HepG2 (cell line): ENCODE results near the gene ST8SIA4. TPM values are rescaled to one million over a fixed set of nuclear protein-coding genes. Genes with fewer than 3 reads are reported as not detected.

Source experiments
- ATAC-seq: fragments of 200-7000 bp; cut with Tn5 transposase; 3 replicates; pipeline ENCODE4 v1.9.1; 2020; ENCODE audit warnings: mild to moderate bottlenecking, moderate library complexity
- BruUV-seq: library from RNA; stranded (reverse); fragments of 400-500 nt; replicated peaks from 2 replicates; lab custom pipeline; 2021; lab: Mats Ljungman, UMichigan
- CTCF ChIA-PET: fragments of 300-600 bp; formaldehyde crosslinking; extraction: SDS; loops from one replicate; lab custom pipeline; 2021; ENCODE audit warnings: low total read pairs, inconsistent platforms, low intra/inter-chr PET ratio; lab: Yijun Ruan, JAX
- POLR2A ChIA-PET: fragments of 350-600 bp; sonication (Branson Sonifier 250); formaldehyde crosslinking; loops from one replicate; lab custom pipeline; 2020; ENCODE audit warnings: antibody characterized with exemption, inconsistent platforms; lab: Yijun Ruan, JAX
- DNase-seq: peaks from one replicate; pipeline ENCODE4 v3.0.0-alpha.2; 2015; ENCODE audit warnings: low spot score
- FAIRE-seq: peaks from 3 replicates; lab custom pipeline; 2011; peaks lifted over from hg19 to GRCh38; lab: Jason Lieb, UNC
- H2AFZ ChIP-seq: one replicate; pipeline ENCODE4 v1.6.1; 2011; ENCODE audit warnings: low read length, inconsistent platforms
- H3K27ac ChIP-seq: fragments of 300-600 bp; 3 replicates; pipeline ENCODE4 v1.8.0; 2011; ENCODE audit warnings: mixed run types, mild to moderate bottlenecking, mixed read lengths, low read length, inconsistent platforms; ENCODE audit not compliant: insufficient read depth; ENCODE audit errors: extremely low read length
- H3K27me3 ChIP-seq, 2 experiments: fragments of 200-600 bp in 1 of 2; 2 replicates in 1 of 2; 3 replicates in 1 of 2; pipeline versions ENCODE4 v1.6.0 to v1.8.0; 2011; ENCODE audit warnings: low read length in 2 of 2, mild to moderate bottlenecking in 2 of 2, moderate library complexity in 2 of 2, inconsistent platforms in 1 of 2; ENCODE audit not compliant: insufficient read depth in 2 of 2, control insufficient read depth in 1 of 2
- H3K36me3 ChIP-seq, 2 experiments: fragments of 200-600 bp in 1 of 2; replicated peaks in 1 of 2; 2 replicates in 1 of 2; 3 replicates in 1 of 2; pipeline versions ENCODE4 v1.5.1 to v1.8.0; 2011; ENCODE audit warnings: low read length in 2 of 2, inconsistent platforms in 1 of 2; ENCODE audit not compliant: insufficient read depth in 2 of 2, control insufficient read depth in 1 of 2
- H3K4me1 ChIP-seq: 2 replicates; pipeline ENCODE4 v1.5.1; 2012; ENCODE audit warnings: low read length, inconsistent platforms; ENCODE audit not compliant: insufficient read depth
- H3K4me2 ChIP-seq: 2 replicates; pipeline ENCODE4 v1.6.0; 2011; ENCODE audit warnings: low read depth, low read length, inconsistent platforms
- H3K4me3 ChIP-seq, 3 experiments: fragments of 200-600 bp in 1 of 3; sonication (generic), shearing (Covaris generic) in 1 of 3; replicated peaks in 1 of 3; 2 replicates each; pipeline ENCODE4 v1.5.1; 2011 to 2016; ENCODE audit warnings: low read length in 3 of 3, inconsistent platforms in 2 of 3, low read depth in 2 of 3, mild to moderate bottlenecking in 2 of 3, control low read depth in 1 of 3, mixed read lengths in 1 of 3; ENCODE audit not compliant: insufficient read depth in 1 of 3
- H3K79me2 ChIP-seq: one replicate; pipeline ENCODE4 v1.6.1; 2011; ENCODE audit warnings: low read length, inconsistent platforms; ENCODE audit not compliant: insufficient read depth
- H3K9ac ChIP-seq: 2 replicates; pipeline ENCODE4 v1.6.0; 2011; ENCODE audit warnings: mild to moderate bottlenecking, low read depth, low read length, inconsistent platforms; ENCODE audit not compliant: insufficient read depth
- H3K9me3 ChIP-seq: 2 replicates; pipeline ENCODE4 v1.5.1; 2012; ENCODE audit warnings: mild to moderate bottlenecking, low read length
- H4K20me1 ChIP-seq: 2 replicates; pipeline ENCODE4 v1.6.0; 2011; ENCODE audit warnings: inconsistent platforms, mild to moderate bottlenecking, low read length, moderate library complexity; ENCODE audit not compliant: insufficient read depth
- CCDC6 ChIP-seq: sonication (generic); formaldehyde crosslinking; IDR thresholded peaks from 2 replicates; pipeline ENCODE4 v1.8.1; 2022; ENCODE audit warnings: mild to moderate bottlenecking, missing genetic modification reagents, moderate library complexity
- CREB1 ChIP-seq, 2 experiments: fragments of 450-650 bp in 1 of 2; IDR thresholded peaks; 2 replicates each; pipeline ENCODE4 v1.6.1; 2016 to 2017; ENCODE audit warnings: control low read depth in 1 of 2, mild to moderate bottlenecking in 1 of 2, missing compliant biosample characterization in 1 of 2, missing genetic modification characterization in 1 of 2
- ELF3 ChIP-seq: IDR thresholded peaks from 2 replicates; pipeline ENCODE4 v1.6.1; 2016; ENCODE audit warnings: missing genetic modification reagents, missing compliant biosample characterization
- HDAC1 ChIP-seq: sonication (generic); formaldehyde crosslinking; IDR thresholded peaks from 2 replicates; pipeline ENCODE4 v1.5.1; 2020; ENCODE audit warnings: mild to moderate bottlenecking, missing genetic modification reagents
- YEATS2 ChIP-seq: sonication (generic); formaldehyde crosslinking; IDR thresholded peaks from 2 replicates; pipeline ENCODE4 v1.4.0; 2020; ENCODE audit warnings: missing genetic modification reagents, borderline replicate concordance
- ZFP36L2 ChIP-seq: sonication (generic); formaldehyde crosslinking; IDR thresholded peaks from 2 replicates; pipeline ENCODE4 v1.4.0; 2020; ENCODE audit warnings: missing genetic modification reagents
- ZNF383 ChIP-seq: sonication (generic); formaldehyde crosslinking; IDR thresholded peaks from 2 replicates; pipeline ENCODE4 v1.4.0; 2020; ENCODE audit warnings: missing genetic modification reagents, mild to moderate bottlenecking, borderline replicate concordance
- WGBS: methylation state at CpG from one replicate; pipeline ENCODE4 v1.1.6; 2017; ENCODE audit warnings: low lambda C conversion rate; 5-methylcytosine and 5-hydroxymethylcytosine counted together
- in situ Hi-C: cut with HindIII; loops from 2 replicates; pipeline ENCODE4 v1.10.0; 2017; ENCODE audit warnings: low pct_unique_long_range_greater_than_20kb; ENCODE audit not compliant: extremely low pct_ligation_motif_present
- intact Hi-C: fragments of 100-400 bp; cut with micrococcal nuclease; formaldehyde crosslinking; loops from one replicate; pipeline ENCODE4 v1.10.0; 2022; ENCODE audit not compliant: unreplicated experiment
- polyA plus RNA-seq, 8 experiments: library from polyadenylated mRNA; depleted of rRNA in 3 of 8; stranded (reverse) in 7 of 8; unstranded in 1 of 8; fragments of >200 nt; fragmentation: Illumina TruSeq in 4 of 8; extraction: Trizol in 4 of 8; gene quantifications; 2 replicates each; pipeline versions ENCODE4 v1.2.1 to v1.2.3, GENCODE V29; 2011 to 2016; ENCODE audit warnings: low read depth in 4 of 8, missing spikeins in 1 of 8, mixed read lengths in 1 of 8; ENCODE audit not compliant: insufficient read depth in 1 of 8
- total RNA-seq, 5 experiments: library from RNA; depleted of rRNA; stranded (reverse); fragments of >200 nt; fragmentation: Illumina TruSeq; extraction: Trizol; gene quantifications; 2 replicates each; pipeline ENCODE4 v1.2.3, GENCODE V29; 2016; ENCODE audit warnings: low read depth in 1 of 5
- TF ChIP-seq, protein P1 (sequence below): sonication (generic); formaldehyde crosslinking; IDR thresholded peaks from 2 replicates; pipeline ENCODE4 v1.8.1; 2022; ENCODE audit warnings: low read depth, mild to moderate bottlenecking, missing genetic modification reagents
- TF ChIP-seq, protein P2 (sequence below): sonication (generic); formaldehyde crosslinking; IDR thresholded peaks from 2 replicates; pipeline ENCODE4 v1.9.0; 2021; ENCODE audit warnings: missing genetic modification reagents, borderline replicate concordance

ST8SIA4 gene
- total and polyA plus RNA-seq, 2 of the 13 experiments (the other 11 are each of a cell fraction or from before 2014, with no cell fraction given): not detected

DNA sequence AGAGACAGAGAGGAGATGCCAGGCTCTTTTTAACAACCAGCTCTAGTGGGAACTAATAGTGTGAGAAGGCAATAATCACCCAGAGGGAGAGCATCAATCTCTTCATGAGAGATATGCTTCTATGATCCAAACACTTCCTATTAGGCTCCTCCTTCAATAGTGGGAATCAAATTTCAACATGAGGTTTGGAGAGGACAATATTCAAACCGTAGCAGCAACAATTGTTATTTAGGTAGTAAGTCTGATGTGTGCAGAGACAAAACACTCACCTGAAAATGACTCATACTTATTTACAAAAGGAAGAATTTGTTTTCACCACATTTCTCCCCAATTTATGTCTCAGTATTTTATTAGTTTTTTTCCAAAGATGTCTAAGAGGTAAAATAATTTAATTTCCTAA, 144.3 kb downstream of the ST8SIA4 start (continued):
- TF ChIP-seq, protein P1, sequence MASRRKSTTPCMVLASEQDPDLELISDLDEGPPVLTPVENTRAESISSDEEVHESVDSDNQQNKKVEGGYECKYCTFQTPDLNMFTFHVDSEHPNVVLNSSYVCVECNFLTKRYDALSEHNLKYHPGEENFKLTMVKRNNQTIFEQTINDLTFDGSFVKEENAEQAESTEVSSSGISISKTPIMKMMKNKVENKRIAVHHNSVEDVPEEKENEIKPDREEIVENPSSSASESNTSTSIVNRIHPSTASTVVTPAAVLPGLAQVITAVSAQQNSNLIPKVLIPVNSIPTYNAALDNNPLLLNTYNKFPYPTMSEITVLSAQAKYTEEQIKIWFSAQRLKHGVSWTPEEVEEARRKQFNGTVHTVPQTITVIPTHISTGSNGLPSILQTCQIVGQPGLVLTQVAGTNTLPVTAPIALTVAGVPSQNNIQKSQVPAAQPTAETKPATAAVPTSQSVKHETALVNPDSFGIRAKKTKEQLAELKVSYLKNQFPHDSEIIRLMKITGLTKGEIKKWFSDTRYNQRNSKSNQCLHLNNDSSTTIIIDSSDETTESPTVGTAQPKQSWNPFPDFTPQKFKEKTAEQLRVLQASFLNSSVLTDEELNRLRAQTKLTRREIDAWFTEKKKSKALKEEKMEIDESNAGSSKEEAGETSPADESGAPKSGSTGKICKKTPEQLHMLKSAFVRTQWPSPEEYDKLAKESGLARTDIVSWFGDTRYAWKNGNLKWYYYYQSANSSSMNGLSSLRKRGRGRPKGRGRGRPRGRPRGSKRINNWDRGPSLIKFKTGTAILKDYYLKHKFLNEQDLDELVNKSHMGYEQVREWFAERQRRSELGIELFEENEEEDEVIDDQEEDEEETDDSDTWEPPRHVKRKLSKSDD (CRISPR knock-in tag): no peak

DNA sequence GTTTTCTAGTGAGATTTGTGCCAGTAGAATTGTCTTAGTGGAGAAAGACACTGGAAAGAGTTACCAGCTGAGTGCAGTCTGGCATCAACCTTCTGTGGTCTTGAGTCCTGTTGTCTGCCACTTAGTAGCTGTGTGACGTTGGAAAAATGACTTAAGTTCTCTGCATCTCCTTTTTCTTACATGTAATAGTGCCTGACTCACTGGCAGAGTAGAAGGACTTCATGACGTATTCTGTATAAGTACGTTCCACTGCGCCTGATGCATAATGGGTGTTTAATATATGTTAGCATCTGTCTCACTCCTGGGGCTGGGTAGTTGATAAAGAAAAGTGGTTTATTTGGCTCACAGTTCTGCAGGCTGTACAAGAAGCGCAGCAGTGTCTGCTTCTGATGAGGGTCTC, 144.8 kb downstream of the ST8SIA4 start:
- Histone ChIP-seq H3K9ac (no peak overlapping the region), H4K20me1 (no peaks in the 10 kb centered on the region), H3K4me2 (no peak overlapping the region), H3K4me3 (no peak overlapping the region), H3K36me3 (no peaks in the 10 kb centered on the region), H3K79me2 (no peaks in the 10 kb centered on the region), H3K27ac (no peak overlapping the region), H3K27me3 (no peaks in the 10 kb centered on the region), H3K4me1 (no peaks in the 10 kb centered on the region), H2AFZ (no peak overlapping the region), H3K9me3 (no peaks in the 10 kb centered on the region)
- FAIRE-seq: no peak
- DNase-seq: no peak
- ChIA-PET CTCF (no interaction called here), POLR2A (no interaction called here)
- intact Hi-C loops (no loop called here), in situ Hi-C loops (no loop called here)
- 23% methylated on average over 5 of the region's 5 CpGs for WGBS
- no TSS peak for BruUV-seq
- TF ChIP-seq CCDC6 (CRISPR knock-in tag): no peak
- TF ChIP-seq CREB1 (IDR thresholded peaks at IDR 0.05): 0 out of 2 replicates have a peak, but pooled peaks have one; percentile 50
- TF ChIP-seq CREB1 (CRISPR knock-in tag; IDR thresholded peaks at IDR 0.05): no peak
- no peak for ATAC-seq

DNA sequence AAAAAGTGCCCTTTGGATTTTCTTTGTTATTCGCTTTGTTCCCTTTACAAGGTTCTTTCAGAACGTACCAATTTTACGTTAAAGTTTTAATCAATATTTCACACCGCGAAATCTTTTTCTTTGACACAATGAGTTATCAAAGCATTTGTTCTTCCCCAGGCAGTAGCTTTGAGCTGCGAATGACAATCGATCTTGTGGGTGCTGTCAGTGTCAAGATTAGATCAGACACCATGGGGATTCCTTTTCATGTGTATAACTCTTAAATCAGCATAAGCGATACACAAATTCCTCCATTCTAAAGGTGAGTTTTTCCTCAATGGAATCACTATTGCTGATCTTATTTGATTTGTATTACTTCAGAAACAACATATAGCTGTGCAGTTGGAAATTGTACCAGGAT, 145.5 kb downstream of the ST8SIA4 start:
- Histone ChIP-seq H3K4me1 (no peaks in the 10 kb centered on the region), H3K27me3 (no peaks in the 10 kb centered on the region), H3K27ac (no peak overlapping the region), H3K4me2 (no peak overlapping the region), H3K4me3 (no peak overlapping the region), H4K20me1 (no peaks in the 10 kb centered on the region), H3K79me2 (no peaks in the 10 kb centered on the region), H3K36me3 (no peaks in the 10 kb centered on the region), H3K9ac (no peak overlapping the region), H2AFZ (no peak overlapping the region), H3K9me3 (no peaks in the 10 kb centered on the region)
- DNase-seq (no peak), ATAC-seq (no peak), FAIRE-seq (no peak)
- CTCF ChIA-PET: no interaction called here
- no peak for TF ChIP-seq HDAC1 (CRISPR knock-in tag)
- TF ChIP-seq ZFP36L2: no peak
- no peak for TF ChIP-seq ZNF383
- TF ChIP-seq, protein P2, sequence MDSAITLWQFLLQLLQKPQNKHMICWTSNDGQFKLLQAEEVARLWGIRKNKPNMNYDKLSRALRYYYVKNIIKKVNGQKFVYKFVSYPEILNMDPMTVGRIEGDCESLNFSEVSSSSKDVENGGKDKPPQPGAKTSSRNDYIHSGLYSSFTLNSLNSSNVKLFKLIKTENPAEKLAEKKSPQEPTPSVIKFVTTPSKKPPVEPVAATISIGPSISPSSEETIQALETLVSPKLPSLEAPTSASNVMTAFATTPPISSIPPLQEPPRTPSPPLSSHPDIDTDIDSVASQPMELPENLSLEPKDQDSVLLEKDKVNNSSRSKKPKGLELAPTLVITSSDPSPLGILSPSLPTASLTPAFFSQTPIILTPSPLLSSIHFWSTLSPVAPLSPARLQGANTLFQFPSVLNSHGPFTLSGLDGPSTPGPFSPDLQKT: no peak
- TF ChIP-seq YEATS2 (CRISPR knock-in tag): no peak
- no peak for TF ChIP-seq CCDC6 (CRISPR knock-in tag)
- no peak for TF ChIP-seq ELF3 (CRISPR knock-in tag)
- 2% methylated on average over 8 of the region's 8 CpGs for WGBS
- POLR2A ChIA-PET: no interaction called here
- intact Hi-C loops (no loop called here), in situ Hi-C loops (no loop called here)
- no TSS peak for BruUV-seq
